ENCODE data around the gene SYTL3. TPM values are rescaled to one million over a fixed set of nuclear protein-coding genes. Genes with fewer than 3 reads are reported as not detected.

The SYTL3 gene
- total RNA-seq, 2 experiments from 2014 or later, result 151 to 163 TPM

GRCh38 chr6:158640519-158640918 is 9.3 kb upstream of the SYTL3 start:
- ChIA-PET CTCF (interaction anchor here (2.3 to 8.5 kb wide), 2 partner anchors 18 to 51 kb away, joined by 5 to 67 read pairs; no protein-coding TSS in a partner anchor), POLR2A (interaction anchor here (1.2 to 9.9 kb wide), 5 partner anchors 10 to 152 kb away, joined by 3 to 112 read pairs (median 5); partner anchors contain the start of gene SYTL3)
- no peaks in the 10 kb centered on the region for H3K27me3 Mint-ChIP-seq
- peaks cover 49% of the 10 kb centered on the region for H3K36me3 Mint-ChIP-seq (ENCODE audit: low read depth)
- no peak for ATAC-seq
- peaks cover 66% of the 10 kb centered on the region for H3K4me1 Mint-ChIP-seq (ENCODE audit: low read depth)
- H3K9me3 Mint-ChIP-seq, result no peaks in the 10 kb centered on the region
- peak overlapping the region; percentile 81 for H3K27ac Mint-ChIP-seq
- TF ChIP-seq CTCF (IDR thresholded peaks at IDR 0.05), result no peak
- intact Hi-C loops (cut with micrococcal nuclease), result no loop called here
- DNase-seq, result no peak
- H3K4me3 Mint-ChIP-seq, result peak overlapping the region; percentile 44

GRCh38 chr6:158642097-158642601 is 7.7 kb upstream of the SYTL3 start:
- H3K9me3 Mint-ChIP-seq, result no peaks in the 10 kb centered on the region
- H3K4me1 Mint-ChIP-seq (ENCODE audit: low read depth), result peaks cover 70% of the 10 kb centered on the region
- no peaks in the 10 kb centered on the region for H3K27me3 Mint-ChIP-seq
- ATAC-seq (no peak), DNase-seq (no peak)
- ChIA-PET CTCF (interaction anchor here (0.8 to 8.5 kb wide), 3 partner anchors 49 to 428 kb away, joined by 3 to 67 read pairs (median 3); no protein-coding TSS in a partner anchor), POLR2A (interaction anchor here (0.8 to 9.9 kb wide), 5 partner anchors 10 to 428 kb away, joined by 3 to 112 read pairs (median 4); partner anchors contain the start of gene SYTL3)
- H3K36me3 Mint-ChIP-seq (ENCODE audit: low read depth), result peaks cover 37% of the 10 kb centered on the region
- intact Hi-C loops (cut with micrococcal nuclease), result no loop called here
- H3K4me3 Mint-ChIP-seq, result peak overlapping the region; percentile 99
- no peak for TF ChIP-seq CTCF (IDR thresholded peaks at IDR 0.05)
- peak overlapping the region; percentile 97 for H3K27ac Mint-ChIP-seq

- peak overlapping the region; percentile 99 for H3K4me3 Mint-ChIP-seq
- H3K4me1 Mint-ChIP-seq (ENCODE audit: low read depth), result peaks cover 71% of the 10 kb centered on the region
- peak overlapping the region; percentile 97 for H3K27ac Mint-ChIP-seq
- TF ChIP-seq CTCF (IDR thresholded peaks at IDR 0.05), result no peak
- H3K36me3 Mint-ChIP-seq (ENCODE audit: low read depth), result peaks cover 38% of the 10 kb centered on the region
- no peaks in the 10 kb centered on the region for H3K27me3 Mint-ChIP-seq
- peaks cover 2% of the 10 kb centered on the region for H3K9me3 Mint-ChIP-seq
- ChIA-PET CTCF (interaction anchor here (1.0 to 8.5 kb wide), 14 partner anchors 9 to 439 kb away, joined by 3 to 67 read pairs (median 4); no protein-coding TSS in a partner anchor), POLR2A (interaction anchor here (0.7 to 9.9 kb wide), 10 partner anchors 8 to 436 kb away, joined by 3 to 112 read pairs (median 4); partner anchors contain the start of gene SYTL3)
- ATAC-seq (no peak), DNase-seq (no peak)
- intact Hi-C loops (cut with micrococcal nuclease), result no loop called here
These were observed 6.0 kb upstream of the SYTL3 start for GRCh38 chr6:158643836-158644230.

- no peaks in the 10 kb centered on the region for H3K27me3 Mint-ChIP-seq
- intact Hi-C loops (cut with micrococcal nuclease), result loop anchor here (5.0 kb wide), 1 partner anchor 43 kb away; no protein-coding TSS in a partner anchor
- H3K36me3 Mint-ChIP-seq (ENCODE audit: low read depth), result peaks cover 38% of the 10 kb centered on the region
- H3K4me3 Mint-ChIP-seq, result peak within 1 kb of the TSS; percentile 99
- H3K4me1 Mint-ChIP-seq (ENCODE audit: low read depth), result peaks cover 71% of the 10 kb centered on the region
- ChIA-PET CTCF (interaction anchor here (1.0 to 8.5 kb wide), 13 partner anchors 8 to 439 kb away, joined by 3 to 67 read pairs (median 5); no protein-coding TSS in a partner anchor), POLR2A (interaction anchor here (0.6 to 9.9 kb wide), 11 partner anchors 8 to 437 kb away, joined by 3 to 112 read pairs (median 3); partner anchors contain the start of gene SYTL3)
- peaks cover 2% of the 10 kb centered on the region for H3K9me3 Mint-ChIP-seq
- ATAC-seq, result peak; percentile 59
- peak within 1 kb of the TSS; percentile 97 for H3K27ac Mint-ChIP-seq
- TF ChIP-seq CTCF (IDR thresholded peaks at IDR 0.05), result no peak
- peak; percentile 91 for DNase-seq
These were observed 5.4 kb upstream of the SYTL3 start, which contains the start of gene DYNLT1 for GRCh38 chr6:158644231-158645063. TSS of gene DYNLT1 (minus strand) at chr6:158644743. CDS start at chr6:158644708, 35 bp downstream.
